ENCODE data around the gene CHRNG.
"Not testable (repeated sequence)": the region's sequence is repeated elsewhere in the genome, so short reads cannot be mapped to it uniquely, and the experiment has no call there.

Gene CHRNG

DNA sequence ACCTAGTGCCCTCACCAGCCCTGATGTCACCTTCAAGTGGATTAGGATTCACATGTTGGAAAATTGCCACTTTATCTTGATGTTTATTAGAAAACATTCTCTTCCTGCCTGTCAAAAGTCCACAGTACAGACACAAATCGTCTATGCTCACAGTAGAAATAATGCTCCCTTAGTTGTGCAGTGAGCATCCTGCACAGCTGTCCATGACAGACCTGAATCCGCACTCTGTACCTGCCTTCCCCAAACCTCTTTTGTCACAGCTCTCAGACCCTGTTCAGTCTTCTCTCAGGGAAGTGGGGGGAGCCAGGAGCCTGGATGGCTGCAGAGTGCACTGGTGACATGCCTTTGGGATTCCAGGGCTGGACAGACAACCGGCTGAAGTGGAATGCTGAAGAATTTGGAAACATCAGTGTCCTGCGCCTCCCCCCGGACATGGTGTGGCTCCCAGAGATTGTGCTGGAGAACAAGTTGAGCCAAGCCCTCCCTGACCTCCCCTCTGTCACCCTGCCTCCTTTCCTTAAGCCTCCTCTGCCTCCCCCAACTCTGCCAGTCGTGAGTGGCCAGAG is 11.5 kb upstream of the CHRNG start:
- no peak for DNase-seq (ENCODE audit: low read depth in 3 of 3)

DNA sequence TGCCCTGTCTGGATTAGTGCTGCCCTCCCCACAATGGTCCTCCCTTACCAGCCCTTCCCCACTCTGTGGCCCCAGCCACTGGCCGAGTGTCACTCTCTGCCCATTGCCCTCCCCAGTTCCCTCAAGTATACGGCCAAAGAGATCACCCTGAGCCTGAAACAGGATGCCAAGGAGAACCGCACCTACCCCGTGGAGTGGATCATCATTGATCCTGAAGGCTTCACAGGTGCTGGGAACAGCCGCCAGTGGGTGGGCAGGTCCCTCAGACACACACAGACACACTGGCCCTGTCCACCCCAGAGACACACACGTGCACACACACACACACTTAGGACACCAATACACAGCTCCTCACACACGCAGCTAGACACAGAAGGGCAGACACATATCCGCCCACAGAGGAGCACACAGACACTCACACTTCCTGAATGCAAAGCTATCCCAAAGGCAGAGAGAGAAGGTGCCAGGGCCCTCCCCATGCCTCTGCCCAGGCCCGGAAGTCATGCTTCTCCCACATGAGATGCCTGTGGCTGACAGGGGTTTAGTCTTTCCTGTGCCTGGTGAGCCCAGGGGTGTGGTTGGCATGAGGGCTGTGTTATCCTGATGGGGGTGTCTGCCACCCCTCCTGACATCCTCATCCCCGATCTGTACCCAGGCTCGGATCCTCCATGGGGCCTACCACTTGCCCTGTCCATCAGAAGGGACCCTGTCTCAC is 10.6 kb upstream of the CHRNG start:
- no peak for DNase-seq (ENCODE audit: low read depth in 3 of 3)

- DNase-seq (ENCODE audit: low read depth in 3 of 3), result no peak
These were observed 9.5 kb upstream of the CHRNG start for GRCh38 chr2:232529806-232530547.

GRCh38 chr2:232530626-232531260 is 8.7 kb upstream of the CHRNG start:
- DNase-seq (ENCODE audit: low read depth in 3 of 3), result no peak

DNA sequence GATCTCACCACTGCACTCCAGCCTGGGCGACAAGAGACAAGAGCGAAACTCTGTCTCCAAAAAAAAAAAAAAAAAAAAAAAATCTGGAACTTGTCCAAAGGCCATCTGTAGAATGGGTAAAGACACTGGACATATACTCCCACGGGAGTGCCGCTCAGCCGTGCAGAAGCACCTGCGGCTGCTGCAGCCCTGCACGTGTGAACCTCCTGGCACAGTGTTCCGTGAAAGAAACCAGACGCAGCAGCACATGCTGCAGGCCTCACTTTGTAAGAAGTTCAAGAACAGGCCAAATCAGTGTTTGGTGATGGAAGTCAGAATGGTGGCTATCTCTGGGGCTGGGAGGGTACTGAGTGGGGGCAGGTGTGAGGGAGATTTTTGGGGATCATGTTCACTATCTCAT is 7.1 kb upstream of the CHRNG start:
- DNase-seq (ENCODE audit: low read depth in 3 of 3), result no peak

DNA sequence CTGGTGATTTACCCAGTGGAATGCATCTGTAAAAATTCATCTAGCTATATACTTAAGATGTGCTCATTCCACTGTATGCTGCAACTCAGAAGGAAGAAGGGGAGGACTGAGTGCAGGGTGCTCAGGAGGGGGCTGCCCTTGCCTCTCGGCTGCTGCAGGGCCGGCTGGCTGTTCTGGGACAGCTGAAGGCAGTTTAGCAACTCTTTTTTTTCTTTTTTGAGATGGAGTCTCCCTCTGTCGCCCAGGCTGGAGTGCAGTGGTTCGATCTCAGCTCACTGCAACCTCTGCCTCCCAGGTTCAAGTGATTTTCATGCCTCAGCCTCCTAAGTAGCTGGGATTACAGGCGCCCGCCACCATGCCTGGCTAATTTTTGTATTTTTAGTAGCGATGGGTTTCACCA is 6.7 kb upstream of the CHRNG start:
- not testable (repeated sequence) for DNase-seq (ENCODE audit: low read depth in 3 of 3)

DNA sequence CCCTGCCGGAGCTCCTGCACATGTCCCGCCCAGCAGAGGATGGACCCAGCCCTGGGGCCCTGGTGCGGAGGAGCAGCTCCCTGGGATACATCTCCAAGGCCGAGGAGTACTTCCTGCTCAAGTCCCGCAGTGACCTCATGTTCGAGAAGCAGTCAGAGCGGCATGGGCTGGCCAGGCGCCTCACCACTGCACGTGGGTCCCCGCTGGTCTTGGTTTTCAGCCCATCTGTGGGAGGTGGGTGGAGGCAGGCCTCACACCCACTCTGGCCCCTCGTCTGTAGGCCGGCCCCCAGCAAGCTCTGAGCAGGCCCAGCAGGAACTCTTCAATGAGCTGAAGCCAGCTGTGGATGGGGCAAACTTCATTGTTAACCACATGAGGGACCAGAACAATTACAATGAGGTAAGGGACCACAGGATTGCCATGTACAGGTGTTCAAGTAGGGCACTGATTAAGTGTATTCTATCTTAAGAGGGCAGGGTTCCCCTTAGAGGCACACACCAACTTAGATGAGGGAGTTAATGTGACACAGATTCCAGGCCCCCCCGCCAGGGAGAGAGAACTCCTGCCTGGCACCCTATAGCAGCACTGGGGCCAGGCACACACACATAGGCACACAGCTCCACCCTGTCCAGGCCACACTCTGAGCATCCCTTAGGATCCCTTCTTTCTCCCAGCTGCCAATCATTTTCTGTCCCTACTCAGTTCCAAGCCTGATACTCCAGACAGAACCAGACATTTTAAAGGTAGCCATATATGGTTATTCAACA is 5.4 kb upstream of the CHRNG start:
- DNase-seq (ENCODE audit: low read depth in 3 of 3), result no peak

DNA sequence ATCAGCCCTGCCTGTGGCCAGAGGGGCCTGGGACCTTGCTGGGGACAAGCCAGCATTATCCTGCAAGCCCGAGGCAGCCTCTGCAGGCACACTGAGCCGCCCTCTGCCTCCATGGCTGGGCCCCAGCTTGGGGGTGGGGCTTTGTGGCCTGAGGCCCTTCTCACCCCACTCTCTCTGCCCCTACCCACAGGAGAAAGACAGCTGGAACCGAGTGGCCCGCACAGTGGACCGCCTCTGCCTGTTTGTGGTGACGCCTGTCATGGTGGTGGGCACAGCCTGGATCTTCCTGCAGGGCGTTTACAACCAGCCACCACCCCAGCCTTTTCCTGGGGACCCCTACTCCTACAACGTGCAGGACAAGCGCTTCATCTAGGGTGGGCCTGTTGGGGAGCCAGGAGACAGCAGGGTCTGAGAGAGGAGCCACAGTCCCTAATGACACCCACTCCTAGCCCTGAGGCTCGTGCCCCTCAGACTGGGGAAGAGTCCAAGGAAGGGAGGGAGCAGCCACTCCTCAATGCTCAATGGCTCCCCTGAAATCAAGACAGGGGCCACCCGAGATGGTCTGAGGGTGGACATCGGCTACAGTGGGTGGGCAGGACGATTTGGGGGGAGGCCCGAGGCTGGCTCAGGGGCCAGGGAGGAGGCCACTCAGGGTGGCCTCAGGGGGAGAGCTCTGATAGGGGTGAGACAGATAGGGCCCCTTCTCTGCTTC is 4.4 kb upstream of the CHRNG start:
- DNase-seq (ENCODE audit: low read depth in 3 of 3), result no peak

DNA sequence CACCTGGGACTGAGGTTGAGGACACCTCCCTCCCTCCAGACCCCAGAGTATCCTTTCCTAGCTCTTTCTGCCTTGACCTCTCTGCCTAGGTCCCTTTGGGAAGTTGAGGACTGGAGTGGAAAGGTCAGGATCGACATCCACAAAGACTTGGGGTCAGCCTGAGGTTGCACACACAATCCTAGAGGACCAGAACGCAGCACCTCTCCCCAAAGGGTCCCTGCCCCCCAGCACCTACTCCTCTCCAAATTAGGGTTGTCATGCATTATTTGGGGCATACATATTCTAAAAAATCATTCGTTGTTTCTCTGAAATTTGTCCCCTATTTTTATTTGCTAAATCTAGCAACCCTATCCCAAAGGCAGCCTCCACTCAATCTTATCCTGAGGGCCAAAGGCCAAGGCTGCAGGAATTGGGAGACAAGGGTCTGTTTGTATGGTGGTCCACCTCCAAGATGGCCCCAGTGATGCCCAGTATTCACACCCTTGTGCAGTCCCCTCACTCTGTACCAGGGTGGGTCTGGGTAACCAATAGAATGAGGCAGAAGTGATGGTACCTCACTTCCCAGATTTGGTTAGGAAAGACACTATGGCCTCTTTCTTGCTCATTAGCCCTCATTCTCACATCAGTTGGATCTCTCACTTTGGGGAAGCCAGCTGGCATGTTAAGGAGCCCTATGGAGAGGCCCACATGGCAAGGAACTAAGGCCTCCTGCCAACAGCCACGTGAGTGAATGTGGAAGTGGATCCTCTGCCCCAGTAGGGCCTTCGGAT is 3.5 kb upstream of the CHRNG start:
- DNase-seq (ENCODE audit: low read depth in 3 of 3), result no peak

DNA sequence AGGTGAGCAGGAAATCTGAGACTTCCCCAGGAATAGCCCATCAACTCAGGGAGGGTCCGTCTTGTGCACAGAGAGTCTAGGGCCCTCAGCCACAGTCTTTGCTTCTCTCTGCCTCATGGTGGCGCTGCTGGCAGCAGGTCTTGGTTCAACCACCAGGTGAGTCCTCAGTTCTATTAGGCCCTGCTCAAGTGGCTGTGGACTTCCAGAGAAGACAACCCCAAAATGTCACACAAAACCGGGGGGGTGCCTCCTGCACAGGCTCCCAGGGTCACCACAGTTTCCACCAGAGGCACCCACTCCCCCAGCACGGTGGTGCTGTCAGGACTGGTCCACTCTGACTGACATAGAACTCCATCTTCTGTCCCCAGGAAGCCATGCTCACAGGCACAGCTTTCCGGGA is 2.4 kb upstream of the CHRNG start:
- DNase-seq (ENCODE audit: low read depth in 3 of 3), result no peak

DNA sequence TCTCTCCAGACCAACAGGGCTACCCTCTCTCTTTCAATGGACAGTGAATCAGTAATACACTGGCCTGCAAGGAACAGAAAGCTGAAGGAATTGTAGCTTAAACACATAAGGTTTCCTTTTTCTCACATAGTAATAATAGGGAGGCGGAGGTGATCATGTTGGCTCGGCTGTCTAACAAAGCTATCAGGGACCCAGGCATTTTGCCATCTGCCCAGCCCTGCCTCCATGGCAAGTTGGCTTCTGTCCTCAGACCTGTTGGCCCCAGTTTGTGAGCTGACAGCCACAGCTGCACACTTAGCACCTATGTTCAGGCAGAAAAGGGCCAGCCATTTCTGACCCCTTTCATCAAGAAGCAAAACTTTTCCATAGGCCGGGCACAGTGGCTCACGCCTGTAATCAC is 2.0 kb upstream of the CHRNG start:
- no peak for DNase-seq (ENCODE audit: low read depth in 3 of 3)

DNA sequence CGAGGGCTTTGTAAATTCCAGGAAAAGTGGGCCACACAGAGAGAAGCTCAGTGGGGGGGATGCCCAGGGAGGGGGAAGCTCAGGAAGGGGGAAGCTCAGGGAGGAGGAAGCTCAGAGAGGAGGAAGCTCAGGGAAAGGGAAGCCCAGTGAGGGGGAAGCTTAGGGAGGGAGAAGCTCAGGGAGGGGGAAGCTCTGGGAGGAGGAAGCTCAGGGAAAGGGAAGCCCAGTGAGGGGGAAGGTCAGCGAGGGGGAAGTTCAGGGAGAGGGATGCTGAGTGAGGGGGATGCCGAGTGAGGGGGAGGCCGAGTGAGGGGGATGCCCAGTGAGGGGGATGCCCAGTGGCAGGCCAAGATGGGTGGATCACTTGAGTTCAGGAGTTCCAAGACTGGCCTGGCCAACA is 821 bp upstream of the CHRNG start:
- DNase-seq (ENCODE audit: low read depth in 3 of 3), result no peak

DNA sequence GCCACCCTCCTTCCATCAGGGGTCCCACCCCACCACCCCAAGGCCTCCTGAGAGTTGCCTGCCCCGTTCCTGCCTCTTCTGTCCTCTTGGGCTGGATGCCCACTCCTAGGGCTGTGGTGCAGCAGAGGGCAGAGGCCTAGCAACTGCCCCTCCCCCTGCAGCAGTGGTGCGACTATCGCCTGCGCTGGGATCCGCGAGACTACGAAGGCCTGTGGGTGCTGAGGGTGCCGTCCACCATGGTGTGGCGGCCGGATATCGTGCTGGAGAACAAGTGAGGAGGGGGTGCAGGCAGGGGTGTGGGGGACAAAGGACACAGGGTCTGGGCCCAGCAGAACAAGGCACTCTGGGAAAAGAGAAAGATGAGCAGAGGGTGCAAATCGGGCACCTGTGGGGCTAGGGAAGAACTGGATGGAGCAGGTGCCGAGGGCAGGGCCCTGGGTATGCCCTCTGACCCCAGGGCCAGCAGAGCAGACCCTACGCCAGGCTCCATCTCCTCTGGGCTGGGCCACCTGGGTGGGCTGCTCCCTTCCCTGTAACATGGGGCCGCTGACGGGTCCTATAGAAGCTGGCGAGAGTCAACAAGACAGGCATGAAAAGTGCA is 1.0 kb downstream of the CHRNG start:
- DNase-seq (ENCODE audit: low read depth in 3 of 3), result no peak

DNA sequence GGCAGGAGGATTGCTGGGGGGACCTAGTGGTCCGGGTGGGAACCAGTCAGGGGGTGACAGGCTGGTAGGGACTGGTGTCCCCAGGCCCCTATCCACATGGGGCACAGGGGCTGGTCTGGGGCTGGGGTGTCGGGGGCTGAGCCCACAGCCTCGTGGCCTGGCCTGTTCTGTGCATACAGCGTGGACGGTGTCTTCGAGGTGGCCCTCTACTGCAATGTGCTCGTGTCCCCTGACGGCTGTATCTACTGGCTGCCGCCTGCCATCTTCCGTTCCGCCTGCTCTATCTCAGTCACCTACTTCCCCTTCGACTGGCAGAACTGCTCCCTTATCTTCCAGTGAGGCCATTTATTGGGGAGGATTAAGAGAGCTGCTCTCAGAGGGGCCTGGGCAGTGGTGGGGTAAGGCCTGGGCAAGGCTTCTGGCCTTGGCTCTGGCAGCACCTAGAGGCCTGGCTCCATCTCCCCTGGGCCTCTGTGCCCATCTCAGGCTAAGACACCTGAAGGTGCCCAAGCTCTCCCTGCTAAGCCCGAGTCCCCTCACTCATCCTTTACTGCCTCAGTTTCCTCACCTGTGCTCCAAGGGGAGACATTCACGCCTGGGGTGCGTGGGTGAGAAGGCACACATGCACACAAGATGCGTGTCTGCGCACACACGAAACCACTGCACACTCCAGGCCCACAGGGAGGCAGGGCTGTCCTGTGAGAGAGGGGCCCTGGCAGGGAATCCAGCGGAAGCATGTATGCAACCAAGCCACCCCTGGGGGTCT is 1.9 kb downstream of the CHRNG start:
- DNase-seq (ENCODE audit: low read depth in 3 of 3), result no peak

GRCh38 chr2:232541961-232542714 is 2.6 kb downstream of the CHRNG start:
- DNase-seq (ENCODE audit: low read depth in 3 of 3), result no peak

DNA sequence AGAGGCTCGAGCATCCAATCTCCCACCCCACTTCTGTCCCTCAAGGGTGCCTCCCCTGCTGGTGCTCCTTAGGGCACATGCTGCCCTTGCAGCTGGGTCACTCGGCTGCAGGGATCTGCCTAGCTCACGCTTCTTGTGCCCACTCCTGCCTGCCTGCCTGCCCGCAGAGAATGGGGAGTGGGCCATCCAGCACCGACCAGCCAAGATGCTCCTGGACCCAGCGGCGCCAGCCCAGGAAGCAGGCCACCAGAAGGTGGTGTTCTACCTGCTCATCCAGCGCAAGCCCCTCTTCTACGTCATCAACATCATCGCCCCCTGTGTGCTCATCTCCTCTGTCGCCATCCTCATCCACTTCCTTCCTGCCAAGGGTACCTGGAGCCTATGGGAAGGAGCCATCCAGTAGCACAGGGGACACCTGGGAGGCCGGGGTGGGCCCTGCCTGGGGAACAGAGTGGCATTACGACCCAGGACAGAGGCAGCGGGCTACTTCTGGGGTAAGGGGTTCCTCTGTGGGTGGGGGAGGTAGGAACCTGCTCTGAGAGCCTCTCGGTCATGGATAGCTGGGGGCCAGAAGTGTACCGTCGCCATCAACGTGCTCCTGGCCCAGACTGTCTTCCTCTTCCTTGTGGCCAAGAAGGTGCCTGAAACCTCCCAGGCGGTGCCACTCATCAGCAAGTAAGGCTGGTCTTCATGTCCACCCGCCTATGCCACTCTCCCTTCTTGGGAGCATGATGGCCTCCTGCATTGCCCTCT is 3.4 kb downstream of the CHRNG start:
- DNase-seq (ENCODE audit: low read depth in 3 of 3), result no peak

- no peak for DNase-seq (ENCODE audit: low read depth in 3 of 3)
These were observed 4.0 kb downstream of the CHRNG start for GRCh38 chr2:232543491-232543890.

Measured in stimulated activated CD4-positive, alpha-beta T cell treated with anti-CD3 and anti-CD28 coated beads, TNF-alpha, amount 100 ng/mL, for 4 hours (primary cell).